GM13976 (cell line): ENCODE measurements around the gene EPN1.

Experiments used
- DNase-seq: peaks from one replicate; pipeline ENCODE4 v3.0.0; 2012; ENCODE audit warnings: low spot score
- CTCF ChIP-seq: IDR thresholded peaks from 2 replicates; pipeline ENCODE4 v1.5.1; 2012; ENCODE audit warnings: borderline replicate concordance, mild to moderate bottlenecking; ENCODE audit not compliant: insufficient read depth; ENCODE audit errors: extremely low read depth, missing control alignments, control extremely low read depth
- in situ Hi-C: fragments of 300-500 bp; cut with MboI; formaldehyde crosslinking; loops from one replicate; pipeline ENCODE4 v1.12.0; 2022; ENCODE audit warnings: low sequenced_read_pairs, mixed read lengths, inconsistent platforms; ENCODE audit not compliant: unreplicated experiment

Gene EPN1

GRCh38 chr19:55647732-55648584 is 27.1 kb upstream of the EPN1 start, which contains the start of gene CCDC106:
CCDC106 (plus strand) TSS chr19:55648212; CDS start chr19:55649047, 835 bp downstream.
- in situ Hi-C loops = no loop called here
- peak; percentile 70 for DNase-seq
- no peak for TF ChIP-seq CTCF

GRCh38 chr19:55648585-55649267 is 26.3 kb upstream of the EPN1 start:
- no peak for DNase-seq
- in situ Hi-C loops = no loop called here
- no peak for TF ChIP-seq CTCF

GRCh38 chr19:55649268-55650125 is 25.5 kb upstream of the EPN1 start:
- TF ChIP-seq CTCF = no peak
- no peak for DNase-seq
- in situ Hi-C loops = no loop called here

GRCh38 chr19:55650126-55650557 is 24.9 kb upstream of the EPN1 start:
- in situ Hi-C loops = no loop called here

GRCh38 chr19:55650602-55651230 is 24.3 kb upstream of the EPN1 start:
- DNase-seq = no peak
- in situ Hi-C loops = no loop called here

More at GRCh38 chr19:55650126-55650557, 24.9 kb upstream of the EPN1 start:
- no peak for TF ChIP-seq CTCF
- DNase-seq = peak; percentile 64

More at GRCh38 chr19:55650602-55651230, 24.3 kb upstream of the EPN1 start:
- TF ChIP-seq CTCF = no peak
